GM12864 (cell line): ENCODE measurements around the gene RFX4.

ENCODE experiments used
- DNase-seq: peaks from one replicate; pipeline ENCODE4 v3.0.0-alpha.2; 2011; ENCODE audit warnings: low read depth
- H3K4me3 ChIP-seq: 2 replicates; pipeline ENCODE4 v1.5.1; 2011; ENCODE audit warnings: mild to moderate bottlenecking, low read depth, low read length, control low read depth
- TF ChIP-seq, protein P1 (sequence below): IDR thresholded peaks from 2 replicates; pipeline ENCODE4 v1.5.1; 2011; ENCODE audit warnings: low read depth, mild to moderate bottlenecking, moderate library complexity, low read length, control low read depth, inconsistent platforms; ENCODE audit errors: missing control alignments

Gene RFX4

DNA sequence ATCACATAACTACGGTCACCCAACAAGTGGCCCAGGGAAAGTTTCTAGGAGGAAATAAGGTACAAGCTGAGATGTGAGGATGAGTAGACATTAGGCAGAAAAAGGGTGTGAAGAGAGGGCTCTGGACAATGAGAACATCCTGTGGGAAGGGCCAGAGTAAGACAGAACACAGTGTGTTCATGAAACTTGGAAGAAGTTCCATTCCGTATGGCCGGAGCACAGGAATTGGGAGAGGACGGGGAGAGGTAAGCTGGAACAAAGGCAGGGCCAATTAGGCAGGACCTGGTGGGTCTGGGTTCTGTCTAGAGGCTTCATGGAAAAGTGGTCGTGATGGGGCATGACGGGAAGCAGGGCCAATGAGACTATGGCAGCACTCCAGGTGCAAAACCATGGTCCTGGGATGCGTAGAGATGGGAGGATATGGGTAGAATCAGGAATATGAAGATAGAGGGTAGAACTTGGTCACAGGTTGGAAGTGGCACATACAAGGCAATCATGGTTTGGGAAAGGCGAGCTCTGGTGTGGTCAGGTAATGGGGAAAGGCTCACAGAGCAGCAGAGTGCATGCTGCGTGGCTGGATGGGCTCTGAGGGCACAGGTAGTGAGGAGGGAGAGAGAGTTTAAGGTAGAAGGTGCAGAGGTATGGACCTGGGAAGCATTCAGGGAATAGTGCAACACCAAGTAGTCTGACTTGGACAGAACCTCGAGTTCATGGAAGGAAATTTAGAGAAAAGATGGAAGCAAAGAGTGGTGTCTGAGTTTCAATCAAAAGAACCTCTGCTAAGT, 93.0 kb downstream of the RFX4 start:
- no peak overlapping the region for H3K4me3 ChIP-seq
- DNase-seq: no peak
- TF ChIP-seq, protein P1, sequence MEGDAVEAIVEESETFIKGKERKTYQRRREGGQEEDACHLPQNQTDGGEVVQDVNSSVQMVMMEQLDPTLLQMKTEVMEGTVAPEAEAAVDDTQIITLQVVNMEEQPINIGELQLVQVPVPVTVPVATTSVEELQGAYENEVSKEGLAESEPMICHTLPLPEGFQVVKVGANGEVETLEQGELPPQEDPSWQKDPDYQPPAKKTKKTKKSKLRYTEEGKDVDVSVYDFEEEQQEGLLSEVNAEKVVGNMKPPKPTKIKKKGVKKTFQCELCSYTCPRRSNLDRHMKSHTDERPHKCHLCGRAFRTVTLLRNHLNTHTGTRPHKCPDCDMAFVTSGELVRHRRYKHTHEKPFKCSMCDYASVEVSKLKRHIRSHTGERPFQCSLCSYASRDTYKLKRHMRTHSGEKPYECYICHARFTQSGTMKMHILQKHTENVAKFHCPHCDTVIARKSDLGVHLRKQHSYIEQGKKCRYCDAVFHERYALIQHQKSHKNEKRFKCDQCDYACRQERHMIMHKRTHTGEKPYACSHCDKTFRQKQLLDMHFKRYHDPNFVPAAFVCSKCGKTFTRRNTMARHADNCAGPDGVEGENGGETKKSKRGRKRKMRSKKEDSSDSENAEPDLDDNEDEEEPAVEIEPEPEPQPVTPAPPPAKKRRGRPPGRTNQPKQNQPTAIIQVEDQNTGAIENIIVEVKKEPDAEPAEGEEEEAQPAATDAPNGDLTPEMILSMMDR: no peak

GRCh38 chr12:106679574-106679973, 96.8 kb downstream of the RFX4 start:
- TF ChIP-seq, protein P1: no peak
- no peak overlapping the region for H3K4me3 ChIP-seq

DNA sequence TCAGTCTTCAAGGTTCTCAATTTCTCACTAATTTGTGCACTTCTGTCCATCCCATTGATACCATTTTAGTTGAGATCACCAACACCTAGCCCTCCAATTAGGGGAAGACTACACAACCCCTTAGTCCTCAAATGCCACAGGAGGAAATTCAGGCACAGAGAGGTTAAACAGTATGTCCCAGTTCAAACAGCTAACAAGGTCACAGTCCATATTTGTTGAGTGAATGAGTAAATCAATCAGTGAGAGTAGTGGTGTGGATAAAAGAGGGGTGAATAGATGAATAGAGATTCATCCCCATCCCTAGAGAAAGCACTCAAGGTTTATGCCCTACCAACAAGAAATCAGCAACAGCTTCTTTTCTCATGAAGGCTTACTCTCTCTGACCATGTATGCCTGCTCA, 97.5 kb downstream of the RFX4 start:
- DNase-seq: no peak
- TF ChIP-seq, protein P1: no peak
- H3K4me3 ChIP-seq: no peak overlapping the region

More at GRCh38 chr12:106679574-106679973, 96.8 kb downstream of the RFX4 start:
- DNase-seq: no peak

DNA sequence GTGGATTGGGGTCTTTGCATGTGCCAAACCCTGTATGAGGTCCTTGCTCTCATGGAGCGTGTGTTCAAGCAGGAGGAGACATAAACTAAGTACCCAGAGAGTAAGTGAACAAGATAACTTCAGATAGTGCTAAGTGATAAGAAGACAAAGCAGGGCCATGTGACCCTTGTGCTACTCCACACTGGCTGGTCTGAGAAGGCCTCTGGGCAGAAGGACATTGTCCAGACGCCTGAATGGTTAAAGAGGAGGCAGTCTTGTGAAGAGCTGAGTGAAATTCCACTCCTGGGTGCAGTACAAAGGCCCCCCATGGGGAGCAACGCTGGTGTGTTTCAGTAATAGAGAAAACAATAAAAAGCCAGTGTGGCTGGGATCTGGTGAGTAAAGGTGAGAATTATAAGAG, 98.4 kb downstream of the RFX4 start:
- TF ChIP-seq, protein P1: no peak
- DNase-seq: no peak
- no peak overlapping the region for H3K4me3 ChIP-seq

GRCh38 chr12:106682594-106683234, 99.9 kb downstream of the RFX4 start:
- peak; percentile 21 for DNase-seq
- H3K4me3 ChIP-seq: no peak overlapping the region
- TF ChIP-seq, protein P1: peak; percentile 35

DNA sequence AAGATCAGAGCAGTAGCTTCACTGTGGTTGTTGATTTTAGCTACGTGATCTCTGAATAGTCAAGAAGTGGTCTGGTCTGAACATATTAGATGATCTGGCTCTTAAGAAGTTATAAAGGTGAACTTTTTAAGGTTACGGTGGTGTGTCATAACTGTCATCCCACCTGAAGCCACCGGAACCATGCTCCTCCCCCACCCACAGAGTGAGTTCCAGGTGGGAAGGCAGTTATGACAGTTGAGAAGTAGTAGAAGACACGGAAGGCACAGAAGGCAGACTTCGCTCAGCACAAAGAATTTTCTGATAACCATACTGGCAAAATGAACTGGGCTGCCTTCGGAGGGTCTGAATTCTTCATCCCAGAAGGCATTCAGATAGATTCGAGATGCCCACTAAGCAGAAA, 101.7 kb downstream of the RFX4 start:
- TF ChIP-seq, protein P1: no peak
- no peak for DNase-seq
- no peak overlapping the region for H3K4me3 ChIP-seq
